G401 (cell line): Measurements from ENCODE around the gene CCDC157. TPM values are rescaled to one million over a fixed set of nuclear protein-coding genes. Genes with fewer than 3 reads are reported as not detected.

Source experiments
- DNase-seq: peaks from one replicate; pipeline ENCODE4 v3.0.0-alpha.2; 2015; ENCODE audit warnings: low spot score
- in situ Hi-C: cut with HindIII; loops from 2 replicates; pipeline ENCODE4 v1.10.0; 2016; ENCODE audit warnings: low sequenced_read_pairs, mixed read lengths
- total RNA-seq: library from RNA; depleted of rRNA; stranded (reverse); fragments of >200 nt; shearing (Covaris generic); gene quantifications from 2 replicates; pipeline ENCODE4 v1.2.3, GENCODE V29; 2014; rRNA removed

Gene CCDC157
- total RNA-seq, result 1.8 and 2.9 TPM in 2 replicates

DNA sequence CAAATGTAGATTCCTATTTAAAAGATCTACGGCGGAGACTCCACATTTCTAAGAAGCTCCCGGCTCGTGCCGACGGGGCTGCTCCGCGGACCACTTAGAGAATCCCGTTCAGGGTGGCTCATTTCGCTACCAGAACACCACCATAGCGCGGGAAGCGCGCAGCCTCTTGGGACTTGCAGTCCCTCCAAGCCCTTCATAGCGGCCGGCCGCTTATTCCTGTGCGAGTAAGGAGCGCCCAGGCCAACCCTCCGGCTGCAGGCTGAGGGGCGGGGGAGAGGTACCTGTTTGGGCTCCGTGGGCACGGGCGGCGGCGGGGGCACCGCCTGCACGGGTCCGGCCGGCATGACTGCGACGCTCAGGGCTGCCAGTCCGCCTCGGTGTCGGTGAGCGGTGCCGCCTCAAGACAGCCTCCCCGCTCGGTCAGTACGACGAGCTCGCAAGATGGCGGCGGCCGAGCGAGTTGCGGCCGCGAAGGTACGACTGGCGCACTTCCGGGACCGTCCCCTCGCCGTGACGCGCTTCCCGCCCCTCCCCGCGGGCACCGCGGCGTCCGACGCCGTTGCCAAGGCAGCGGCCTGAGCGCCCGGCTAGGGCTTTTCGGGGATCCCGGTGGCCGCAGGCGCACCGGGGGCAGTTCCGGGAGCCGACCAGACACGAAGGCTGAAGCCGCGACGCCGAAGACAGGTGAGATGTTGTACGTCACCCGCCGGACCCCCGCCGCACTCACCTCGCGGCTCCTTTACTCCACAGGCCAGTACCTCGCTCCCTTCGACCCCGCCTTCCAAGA is at the start of gene CCDC157, which contains the start of gene SF3A1:
Gene CCDC157, plus strand, starts transcription at position 559 of the 787 bp plus-strand sequence. CDS start 8,994 bp downstream, outside the sequence.
Gene SF3A1, minus strand, starts transcription at position 446 of the 787 bp plus-strand sequence. Its CDS starts 102 bp downstream, at position 344.
- DNase-seq, result peak; percentile 92
- in situ Hi-C loops, result no loop called here

GRCh38 chr22:30307041-30307574 is 49.7 kb upstream of the CCDC157 start:
- in situ Hi-C loops, result no loop called here

DNA sequence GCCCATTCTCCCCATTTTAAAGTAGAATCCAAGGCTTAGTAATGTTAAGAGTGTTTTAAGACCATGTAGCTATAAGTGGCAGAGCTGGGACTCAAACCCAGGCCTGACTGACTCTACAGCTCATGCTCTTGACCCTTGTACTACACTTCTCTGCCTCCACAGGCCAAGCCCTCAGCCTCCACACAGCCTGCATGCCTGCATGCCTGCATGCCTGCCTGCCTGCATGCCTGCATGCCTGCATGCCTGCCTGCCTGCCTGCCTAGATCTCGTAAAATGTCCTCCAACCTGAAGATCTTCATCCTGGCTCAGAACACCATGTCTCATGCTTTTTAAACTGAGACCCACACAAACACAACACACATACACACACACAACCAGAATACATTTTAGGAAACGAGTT is 48.7 kb upstream of the CCDC157 start:
- in situ Hi-C loops, result no loop called here
- no peak for DNase-seq

More at GRCh38 chr22:30307041-30307574, 49.7 kb upstream of the CCDC157 start:
- DNase-seq, result no peak

DNA sequence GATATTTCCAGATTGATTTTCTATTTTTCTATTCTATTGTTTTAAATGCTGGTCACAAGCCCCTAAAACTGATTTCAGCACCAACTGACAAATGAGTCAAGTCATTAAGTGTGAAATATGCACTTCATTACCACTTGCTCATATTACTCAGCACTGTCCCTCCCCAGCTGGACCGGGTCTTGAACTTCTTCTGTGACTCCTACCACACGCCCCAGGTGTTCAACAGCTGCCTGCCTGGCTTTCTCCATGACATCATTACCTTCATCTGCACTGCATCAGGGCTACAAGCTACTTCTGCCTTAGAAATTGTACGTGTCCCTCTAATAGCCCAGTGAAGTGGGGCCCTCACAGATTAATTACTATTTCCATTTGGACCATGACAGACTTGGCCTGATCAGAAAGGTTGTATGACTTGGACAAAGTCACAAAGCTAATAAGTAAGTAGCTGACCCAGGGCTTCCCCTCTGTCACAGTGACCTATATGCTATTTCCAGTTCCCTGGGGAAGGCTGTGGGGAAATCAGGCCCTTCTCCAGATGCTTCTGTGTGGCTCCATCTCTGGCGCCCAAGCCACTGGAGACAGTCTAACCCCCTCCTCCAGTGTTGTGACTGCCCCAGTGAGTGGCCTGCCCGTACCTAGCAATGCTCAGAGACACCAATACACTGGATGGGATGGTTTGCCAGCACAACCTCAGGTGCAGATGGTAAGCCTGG is 48.1 kb upstream of the CCDC157 start:
- in situ Hi-C loops, result no loop called here
- no peak for DNase-seq

- in situ Hi-C loops, result no loop called here
Measured at GRCh38 chr22:30309951-30310741, 46.7 kb upstream of the CCDC157 start.

GRCh38 chr22:30310881-30311771 is 45.7 kb upstream of the CCDC157 start:
- in situ Hi-C loops, result no loop called here
- peak; percentile 29 for DNase-seq

More at GRCh38 chr22:30309951-30310741, 46.7 kb upstream of the CCDC157 start:
- DNase-seq, result no peak

DNA sequence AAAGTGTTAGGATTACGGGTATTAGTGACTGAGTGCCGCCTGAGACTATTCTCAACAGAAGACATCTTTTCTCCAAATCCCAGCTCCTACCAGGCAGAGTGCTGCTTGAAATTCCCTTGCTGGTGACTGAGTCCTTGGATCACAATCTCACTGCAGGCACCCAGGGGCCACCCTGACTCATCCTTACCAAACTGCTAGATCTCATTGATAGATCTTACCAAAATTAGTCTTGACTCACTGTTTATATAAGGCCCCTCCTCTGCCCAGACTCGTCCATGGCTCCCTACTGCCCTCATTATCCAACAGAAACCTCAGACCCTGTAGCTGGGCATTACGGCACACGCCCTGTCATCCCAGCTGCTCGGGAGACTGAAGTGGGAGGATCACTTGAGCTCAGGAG is 44.8 kb upstream of the CCDC157 start:
- no peak for DNase-seq
- in situ Hi-C loops, result no loop called here

GRCh38 chr22:30313527-30314363 is 43.1 kb upstream of the CCDC157 start:
- in situ Hi-C loops, result no loop called here
- no peak for DNase-seq

DNA sequence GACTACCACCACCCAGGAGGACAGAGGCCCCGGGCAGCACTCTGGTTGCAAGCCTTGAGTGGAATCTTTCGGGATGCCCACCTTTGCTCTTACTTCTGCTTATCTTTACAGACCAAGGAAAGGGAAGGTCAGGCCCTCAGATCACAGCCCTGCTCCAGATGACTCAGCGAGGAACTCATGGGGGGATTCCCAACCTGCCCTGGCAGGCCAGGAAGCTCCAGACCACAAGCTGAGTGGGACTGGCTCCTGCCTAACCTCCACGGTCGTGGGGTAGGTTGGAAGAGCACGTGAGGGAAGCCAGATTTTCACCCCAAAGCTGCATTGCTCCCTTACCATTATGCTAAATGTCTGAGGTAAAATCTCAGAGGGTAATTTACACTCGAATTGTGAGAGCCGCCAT is 41.9 kb upstream of the CCDC157 start:
- no peak for DNase-seq

GRCh38 chr22:30315962-30316576 is 40.7 kb upstream of the CCDC157 start:
- in situ Hi-C loops, result no loop called here

More for the DNA sequence above, 41.9 kb upstream of the CCDC157 start:
- in situ Hi-C loops, result no loop called here

GRCh38 chr22:30317778-30318177 is 39.0 kb upstream of the CCDC157 start:
- in situ Hi-C loops, result no loop called here
- DNase-seq, result no peak

More at GRCh38 chr22:30315962-30316576, 40.7 kb upstream of the CCDC157 start:
- no peak for DNase-seq

GRCh38 chr22:30318799-30319419 is 37.9 kb upstream of the CCDC157 start:
- no peak for DNase-seq
- in situ Hi-C loops, result no loop called here

DNA sequence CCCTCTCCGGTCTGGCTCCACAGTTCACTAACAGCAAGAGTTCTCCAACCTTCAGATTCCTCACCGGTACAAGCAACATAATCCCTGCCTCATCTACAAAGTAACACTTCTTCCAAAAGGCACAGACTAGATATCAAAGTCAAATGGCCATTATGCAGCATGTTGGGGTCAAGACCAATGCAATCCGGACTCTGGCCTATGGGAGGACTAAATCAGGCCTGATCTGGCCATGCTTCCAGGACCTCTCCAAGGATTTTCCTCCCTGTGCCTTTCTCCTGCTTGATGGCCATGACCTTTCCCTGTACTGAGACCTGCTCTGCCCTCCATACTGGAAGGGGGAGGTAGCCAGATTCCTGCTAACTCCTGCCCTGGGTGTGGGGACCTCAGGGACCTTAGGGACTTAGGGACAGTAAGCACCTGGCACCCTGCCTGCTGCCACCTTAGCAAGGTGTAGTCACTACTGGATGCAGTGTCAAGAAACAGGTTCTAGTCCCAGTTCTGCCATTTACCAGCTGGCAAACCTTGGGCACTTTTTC is 36.7 kb upstream of the CCDC157 start:
- in situ Hi-C loops, result no loop called here
- DNase-seq, result no peak

DNA sequence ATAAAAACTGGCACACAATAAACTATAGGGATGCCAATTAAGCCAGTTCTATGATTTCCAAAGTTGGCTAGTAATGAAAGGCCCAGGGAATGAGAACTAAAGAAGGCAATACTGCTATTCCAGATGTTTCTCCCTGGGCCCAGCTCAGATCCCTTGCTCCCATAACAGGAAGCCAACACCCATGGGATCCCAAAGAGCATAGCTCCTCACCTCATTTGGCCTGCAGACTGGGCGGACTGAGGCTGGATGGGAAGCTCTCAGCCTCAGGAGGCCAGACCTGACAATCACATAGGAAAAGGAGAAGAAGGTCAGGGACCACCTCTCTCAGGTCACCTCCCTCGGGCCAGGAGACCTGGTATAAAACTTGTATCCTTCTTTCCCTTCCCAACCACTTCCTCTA is 35.3 kb upstream of the CCDC157 start:
- in situ Hi-C loops, result no loop called here
- DNase-seq, result no peak

- no peak for DNase-seq
- in situ Hi-C loops, result no loop called here
Measured at GRCh38 chr22:30323246-30323645, 33.6 kb upstream of the CCDC157 start.

- in situ Hi-C loops, result no loop called here
- no peak for DNase-seq
Measured at GRCh38 chr22:30324014-30324730, 32.6 kb upstream of the CCDC157 start.
